ENCODE results near the gene KCNH2. TPM values are rescaled to one million over a fixed set of nuclear protein-coding genes. Genes with fewer than 3 reads are reported as not detected.

The KCNH2 gene
- total and polyA plus RNA-seq, 9 donors = 2.0 to 26.3 (median 6.7) TPM

DNA sequence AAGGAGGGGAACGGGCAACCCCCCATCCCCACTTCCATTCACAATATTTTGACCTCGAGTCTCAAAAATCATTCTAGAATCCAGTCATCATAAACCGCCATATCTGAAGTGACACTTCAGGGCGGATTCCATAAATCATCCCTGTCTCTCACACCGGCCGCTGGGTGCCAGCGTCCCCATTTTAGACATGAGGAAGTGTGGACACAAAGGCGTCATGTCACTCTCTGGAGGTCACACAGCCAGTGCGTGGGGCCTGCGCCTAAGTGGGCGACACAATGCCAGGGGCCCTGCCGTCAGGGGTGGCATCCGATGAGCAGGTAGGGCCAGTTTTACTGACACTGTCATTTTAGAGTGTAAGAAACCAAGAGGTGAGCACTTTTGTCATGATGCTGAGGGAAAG, 19.5 kb downstream of the KCNH2 start:
- Histone ChIP-seq H3K27me3 (no peaks in the 10 kb centered on the region), H3K4me1 (ENCODE audit: insufficient read depth) (peaks cover 29% of the 10 kb centered on the region), H3K9me3 (no peaks in the 10 kb centered on the region), H3K27ac (no peak overlapping the region), H3K36me3 (no peaks in the 10 kb centered on the region), H3K4me3 (no peak overlapping the region)
- TF ChIP-seq EP300 (IDR thresholded peaks at IDR 0.05) = no peak
- 87 to 91% (median 89%) methylated on average over 13 of the region's 13 CpGs for WGBS, 3 donors
- DNase-seq = no peak
- intact Hi-C loops (cut with DNase I) = no loop called here

- Histone ChIP-seq H3K9me3 (no peaks in the 10 kb centered on the region), H3K27ac (no peak overlapping the region), H3K36me3 (no peaks in the 10 kb centered on the region), H3K27me3 (no peaks in the 10 kb centered on the region), H3K4me3 (no peak overlapping the region), H3K4me1 (ENCODE audit: insufficient read depth) (peaks cover 29% of the 10 kb centered on the region)
- DNase-seq = peak in 1 of 5 donors; percentile 22
- intact Hi-C loops (cut with DNase I) = no loop called here
- 80 to 85% (median 82%) methylated on average over 69 to 74 of the region's 74 CpGs for WGBS, 3 donors
- TF ChIP-seq, protein P1, sequence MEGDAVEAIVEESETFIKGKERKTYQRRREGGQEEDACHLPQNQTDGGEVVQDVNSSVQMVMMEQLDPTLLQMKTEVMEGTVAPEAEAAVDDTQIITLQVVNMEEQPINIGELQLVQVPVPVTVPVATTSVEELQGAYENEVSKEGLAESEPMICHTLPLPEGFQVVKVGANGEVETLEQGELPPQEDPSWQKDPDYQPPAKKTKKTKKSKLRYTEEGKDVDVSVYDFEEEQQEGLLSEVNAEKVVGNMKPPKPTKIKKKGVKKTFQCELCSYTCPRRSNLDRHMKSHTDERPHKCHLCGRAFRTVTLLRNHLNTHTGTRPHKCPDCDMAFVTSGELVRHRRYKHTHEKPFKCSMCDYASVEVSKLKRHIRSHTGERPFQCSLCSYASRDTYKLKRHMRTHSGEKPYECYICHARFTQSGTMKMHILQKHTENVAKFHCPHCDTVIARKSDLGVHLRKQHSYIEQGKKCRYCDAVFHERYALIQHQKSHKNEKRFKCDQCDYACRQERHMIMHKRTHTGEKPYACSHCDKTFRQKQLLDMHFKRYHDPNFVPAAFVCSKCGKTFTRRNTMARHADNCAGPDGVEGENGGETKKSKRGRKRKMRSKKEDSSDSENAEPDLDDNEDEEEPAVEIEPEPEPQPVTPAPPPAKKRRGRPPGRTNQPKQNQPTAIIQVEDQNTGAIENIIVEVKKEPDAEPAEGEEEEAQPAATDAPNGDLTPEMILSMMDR (IDR thresholded peaks at IDR 0.05) = no peak
- no peak for TF ChIP-seq EP300 (IDR thresholded peaks at IDR 0.05)
- no peak for TF ChIP-seq POLR2A (IDR thresholded peaks at IDR 0.05)
These were observed 20.0 kb downstream of the KCNH2 start for GRCh38 chr7:150958062-150958552.

- no peaks in the 10 kb centered on the region for H3K9me3 ChIP-seq
- H3K27ac ChIP-seq = no peak overlapping the region
- H3K4me1 ChIP-seq (ENCODE audit: insufficient read depth) = peaks cover 24% of the 10 kb centered on the region
- intact Hi-C loops (cut with DNase I) = no loop called here
- DNase-seq = peak in 1 of 5 donors; percentile 35
- 90% methylated on average over 26 of the region's 26 CpGs for WGBS, 3 donors
- H3K27me3 ChIP-seq = no peaks in the 10 kb centered on the region
- H3K4me3 ChIP-seq = no peak overlapping the region
- H3K36me3 ChIP-seq = no peaks in the 10 kb centered on the region
- TF ChIP-seq, protein P1 (IDR thresholded peaks at IDR 0.05) = no peak
- TF ChIP-seq POLR2A (IDR thresholded peaks at IDR 0.05) = no peak
- no peak for TF ChIP-seq EP300 (IDR thresholded peaks at IDR 0.05)
These were observed 20.7 kb downstream of the KCNH2 start for GRCh38 chr7:150957133-150958020.

DNA sequence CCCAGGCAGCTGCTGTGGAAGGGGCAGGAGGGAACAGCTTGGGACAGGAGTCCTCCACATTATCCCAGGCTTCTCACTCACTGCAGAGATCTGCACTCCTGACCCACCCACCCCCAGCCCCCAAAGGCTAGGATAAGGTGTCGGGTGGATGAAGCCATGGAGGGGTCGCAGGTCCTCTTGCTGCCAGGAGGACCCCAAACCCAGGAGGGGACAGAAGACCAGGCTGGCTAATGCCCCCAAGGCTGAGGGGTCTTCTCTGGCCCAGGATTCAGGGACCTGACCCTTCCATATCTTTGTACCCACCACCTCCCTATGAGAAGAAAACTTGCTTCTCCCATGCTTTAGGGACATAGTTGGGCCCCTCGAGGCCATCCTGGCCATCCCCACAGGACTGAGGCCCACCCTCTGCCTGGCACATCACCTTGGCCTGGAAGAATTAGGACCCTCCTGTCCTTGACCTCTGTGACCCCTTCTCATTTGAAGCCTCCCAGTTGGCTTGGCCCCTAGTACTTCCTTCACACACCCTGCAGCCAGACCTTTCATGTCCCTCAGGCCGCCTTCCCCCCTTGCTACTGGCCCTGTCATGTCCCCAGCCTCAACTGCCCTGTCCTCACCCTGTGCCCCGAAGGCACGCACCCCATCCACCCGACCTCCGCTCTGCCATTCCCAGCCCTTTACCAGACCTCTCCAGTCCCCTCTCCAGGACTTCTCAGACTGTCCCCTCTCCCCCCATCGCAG, 21.6 kb downstream of the KCNH2 start:
- Histone ChIP-seq H3K27me3 (no peaks in the 10 kb centered on the region), H3K27ac (no peak overlapping the region), H3K36me3 (no peaks in the 10 kb centered on the region), H3K9me3 (no peaks in the 10 kb centered on the region), H3K4me1 (ENCODE audit: insufficient read depth) (peaks cover 17% of the 10 kb centered on the region), H3K4me3 (no peak overlapping the region)
- 89 to 93% (median 92%) methylated on average over 9 of the region's 9 CpGs for WGBS, 3 donors
- peak in 1 of 5 donors; percentile 33 for DNase-seq
- intact Hi-C loops (cut with DNase I) = no loop called here
- TF ChIP-seq EP300 (IDR thresholded peaks at IDR 0.05) (no peak), POLR2A (IDR thresholded peaks at IDR 0.05) (no peak)
- TF ChIP-seq, protein P1 (IDR thresholded peaks at IDR 0.05) = no peak
